Measurements from ENCODE around the gene C11orf68. TPM values are rescaled to one million over a fixed set of nuclear protein-coding genes. Genes with fewer than 3 reads are reported as not detected.

Gene C11orf68
- total RNA-seq, 2 experiments from 2014 or later = 22.2 to 23.6 TPM

GRCh38 chr11:65911682-65912568 is 6.9 kb downstream of the C11orf68 start:
- ChIA-PET CTCF (interaction anchor here (1.0 kb wide), 1 partner anchor 27 kb away, joined by 4 read pairs; no protein-coding TSS in a partner anchor), POLR2A (interaction anchor here (0.6 kb wide), 2 partner anchors 40 to 114 kb away, joined by 3 read pairs; partner anchors contain the start of gene CATSPER1)
- Mint-ChIP-seq H3K9me3 (no peaks in the 10 kb centered on the region), H3K36me3 (peaks cover 2% of the 10 kb centered on the region), H3K27me3 (peaks cover 8% of the 10 kb centered on the region), H3K27ac (no peak overlapping the region), H3K4me1 (ENCODE audit: low read depth) (peaks cover 19% of the 10 kb centered on the region), H3K4me3 (no peak overlapping the region)
- intact Hi-C loops (cut with micrococcal nuclease) = no loop called here
- peak; percentile 28 for DNase-seq

- ChIA-PET CTCF (interaction anchor here (2.9 kb wide), 1 partner anchor 23 kb away, joined by 19 read pairs; no protein-coding TSS in a partner anchor), POLR2A (interaction anchor here (0.7 to 2.0 kb wide), 2 partner anchors 7 to 1959 kb away, joined by 5 read pairs; partner anchors contain the start of gene FOSL1)
- Mint-ChIP-seq H3K4me3 (no peak overlapping the region), H3K9me3 (no peaks in the 10 kb centered on the region), H3K36me3 (no peaks in the 10 kb centered on the region), H3K27me3 (peaks cover 8% of the 10 kb centered on the region), H3K4me1 (ENCODE audit: low read depth) (peaks cover 7% of the 10 kb centered on the region), H3K27ac (no peak overlapping the region)
- intact Hi-C loops (cut with micrococcal nuclease) = no loop called here
- DNase-seq = no peak
These were observed 11.0 kb downstream of the C11orf68 start for GRCh38 chr11:65907878-65908277.

- CTCF ChIA-PET = interaction anchor here (1.1 to 2.4 kb wide), 3 partner anchors 18 to 22 kb away, joined by 3 to 8 read pairs (median 5); partner anchors contain the start of gene FIBP
- peaks cover 12% of the 10 kb centered on the region for H3K27me3 Mint-ChIP-seq
- no peaks in the 10 kb centered on the region for H3K9me3 Mint-ChIP-seq
- DNase-seq = no peak
- peaks cover 14% of the 10 kb centered on the region for H3K4me1 Mint-ChIP-seq (ENCODE audit: low read depth)
- intact Hi-C loops (cut with micrococcal nuclease) = no loop called here
- H3K27ac Mint-ChIP-seq = no peak overlapping the region
- POLR2A ChIA-PET = interaction anchor here (0.9 to 1.5 kb wide), 3 partner anchors 13 to 18 kb away, joined by 3 to 5 read pairs (median 3); partner anchors contain the start of genes CCDC85B and FIBP
- H3K4me3 Mint-ChIP-seq = no peak overlapping the region
- H3K36me3 Mint-ChIP-seq = no peaks in the 10 kb centered on the region
These were observed 12.3 kb downstream of the C11orf68 start for GRCh38 chr11:65906602-65907001.

GRCh38 chr11:65903715-65904114 is 15.1 kb downstream of the C11orf68 start:
- Mint-ChIP-seq H3K36me3 (peaks cover 4% of the 10 kb centered on the region), H3K27me3 (peaks cover 5% of the 10 kb centered on the region), H3K4me3 (no peak overlapping the region), H3K9me3 (no peaks in the 10 kb centered on the region), H3K27ac (no peak overlapping the region), H3K4me1 (ENCODE audit: low read depth) (peaks cover 16% of the 10 kb centered on the region)
- DNase-seq = no peak
- POLR2A ChIA-PET = interaction anchor here (1.2 kb wide), 1 partner anchor 10 kb away, joined by 4 read pairs; no protein-coding TSS in a partner anchor
- intact Hi-C loops (cut with micrococcal nuclease) = no loop called here
- CTCF ChIA-PET = interaction anchor here (10.6 kb wide), 1 partner anchor 15 kb away, joined by 192 read pairs; the partner anchor contains the start of genes CCDC85B and FIBP

GRCh38 chr11:65903068-65903481 is 15.8 kb downstream of the C11orf68 start:
- intact Hi-C loops (cut with micrococcal nuclease) = no loop called here
- Mint-ChIP-seq H3K4me1 (ENCODE audit: low read depth) (peaks cover 22% of the 10 kb centered on the region), H3K36me3 (peaks cover 4% of the 10 kb centered on the region), H3K4me3 (no peak overlapping the region), H3K9me3 (no peaks in the 10 kb centered on the region), H3K27ac (no peak overlapping the region), H3K27me3 (peaks cover 5% of the 10 kb centered on the region)
- ChIA-PET POLR2A (interaction anchor here (1.2 to 3.5 kb wide), 2 partner anchors 10 to 15 kb away, joined by 4 to 19 read pairs; partner anchors contain the start of gene C11orf68), CTCF (interaction anchor here (1.7 to 10.6 kb wide), 3 partner anchors 15 to 123 kb away, joined by 5 to 192 read pairs (median 5); partner anchors contain the start of genes CCDC85B and FIBP)
- DNase-seq = no peak

GRCh38 chr11:65900899-65901180 is 18.0 kb downstream of the C11orf68 start:
- no peak for DNase-seq
- intact Hi-C loops (cut with micrococcal nuclease) = loop anchor here (1.0 kb wide), 3 partner anchors 11 to 41 kb away; partner anchors contain the start of genes C11orf68, CCDC85B, DRAP1 and MUS81
- Mint-ChIP-seq H3K4me1 (ENCODE audit: low read depth) (peaks cover 40% of the 10 kb centered on the region), H3K27ac (peak overlapping the region; percentile 67), H3K36me3 (peaks cover 15% of the 10 kb centered on the region), H3K27me3 (peaks cover 4% of the 10 kb centered on the region), H3K4me3 (peak overlapping the region; percentile 21), H3K9me3 (no peaks in the 10 kb centered on the region)
- ChIA-PET CTCF (interaction anchor here (1.0 to 10.6 kb wide), 4 partner anchors 13 to 88 kb away, joined by 3 to 192 read pairs (median 7); partner anchors contain the start of genes CCDC85B, FIBP and MUS81), POLR2A (interaction anchor here (0.6 to 5.0 kb wide), 10 partner anchors 8 to 121 kb away, joined by 3 to 98 read pairs (median 4); partner anchors contain the start of genes BANF1, C11orf68, CCDC85B and EIF1AD)

- Mint-ChIP-seq H3K36me3 (peaks cover 19% of the 10 kb centered on the region), H3K27ac (peak within 1 kb of the TSS; percentile 80), H3K27me3 (peaks cover 4% of the 10 kb centered on the region), H3K4me1 (ENCODE audit: low read depth) (peaks cover 46% of the 10 kb centered on the region), H3K4me3 (peak within 1 kb of the TSS; percentile 75), H3K9me3 (no peaks in the 10 kb centered on the region)
- DNase-seq = peak; percentile 97
- ChIA-PET POLR2A (interaction anchor here (0.6 to 5.0 kb wide), 7 partner anchors 8 to 102 kb away, joined by 3 to 98 read pairs (median 5); partner anchors contain the start of genes BANF1, C11orf68, CCDC85B and EIF1AD), CTCF (interaction anchor here (0.6 to 10.6 kb wide), 5 partner anchors 12 to 94 kb away, joined by 3 to 192 read pairs (median 5); partner anchors contain the start of genes CCDC85B, FIBP and MUS81)
- intact Hi-C loops (cut with micrococcal nuclease) = loop anchor here (1.0 kb wide), 3 partner anchors 10 to 40 kb away; partner anchors contain the start of genes C11orf68, CCDC85B, DRAP1 and MUS81
These were observed 18.6 kb downstream of the C11orf68 start, which contains the start of gene FOSL1 for GRCh38 chr11:65900125-65900898. FOSL1 (minus strand) TSS chr11:65900388; CDS start chr11:65900339, 49 bp downstream.

- Mint-ChIP-seq H3K36me3 (peaks cover 22% of the 10 kb centered on the region), H3K9me3 (no peaks in the 10 kb centered on the region), H3K27ac (peak overlapping the region; percentile 80), H3K4me1 (ENCODE audit: low read depth) (peaks cover 48% of the 10 kb centered on the region), H3K4me3 (peak overlapping the region; percentile 75), H3K27me3 (peaks cover 4% of the 10 kb centered on the region)
- intact Hi-C loops (cut with micrococcal nuclease) = loop anchor here (1.0 kb wide), 3 partner anchors 9 to 39 kb away; partner anchors contain the start of genes C11orf68, CCDC85B, DRAP1 and MUS81
- peak; percentile 88 for DNase-seq
- POLR2A ChIA-PET = interaction anchor here (1.2 to 5.0 kb wide), 6 partner anchors 9 to 62 kb away, joined by 3 to 98 read pairs (median 12); partner anchors contain the start of genes C11orf68, CCDC85B, CFL1 and FIBP
- CTCF ChIA-PET = interaction anchor here (0.6 to 10.6 kb wide), 2 partner anchors 11 to 95 kb away, joined by 3 to 192 read pairs; partner anchors contain the start of genes CCDC85B and FIBP
These were observed 19.3 kb downstream of the C11orf68 start for GRCh38 chr11:65899356-65900124.

- CTCF ChIA-PET = interaction anchor here (1.0 to 10.6 kb wide), 4 partner anchors 10 to 147 kb away, joined by 3 to 192 read pairs (median 3); partner anchors contain the start of genes CCDC85B, FIBP and MUS81
- peak overlapping the region; percentile 85 for H3K27ac Mint-ChIP-seq
- peaks cover 4% of the 10 kb centered on the region for H3K27me3 Mint-ChIP-seq
- H3K4me3 Mint-ChIP-seq = peak overlapping the region; percentile 80
- peaks cover 54% of the 10 kb centered on the region for H3K4me1 Mint-ChIP-seq (ENCODE audit: low read depth)
- peaks cover 27% of the 10 kb centered on the region for H3K36me3 Mint-ChIP-seq
- POLR2A ChIA-PET = interaction anchor here (2.0 to 5.0 kb wide), 3 partner anchors 9 to 40 kb away, joined by 6 to 98 read pairs (median 17); partner anchors contain the start of genes CCDC85B, CFL1, FIBP and MUS81
- intact Hi-C loops (cut with micrococcal nuclease) = no loop called here
- DNase-seq = no peak
- no peaks in the 10 kb centered on the region for H3K9me3 Mint-ChIP-seq
These were observed 20.1 kb downstream of the C11orf68 start for GRCh38 chr11:65898656-65899355.
